Tibial nerve (tissue), 4 donors: ENCODE measurements around the gene FHAD1. TPM values are rescaled to one million over a fixed set of nuclear protein-coding genes. Genes with fewer than 3 reads are reported as not detected.

Source experiments
- DNase-seq, 2 donors: peaks; one replicate each; pipeline ENCODE4 v3.0.0-alpha.2; 2019; ENCODE audit warnings: low spot score in 2 of 2
- H3K27ac ChIP-seq, 4 donors: fragments of 200-600 bp; sonication (generic) in 3 of 4; one replicate each; pipeline ENCODE4 v1.5.1; 2017 to 2019; ENCODE audit warnings: mild to moderate bottlenecking in 1 of 4
- H3K27me3 ChIP-seq, 2 donors: fragments of 200-600 bp; sonication (generic) in 1 of 2; one replicate each; pipeline versions ENCODE4 v1.5.1 to v1.6.0; 2017 to 2019
- H3K36me3 ChIP-seq, 3 donors: fragments of 200-600 bp; sonication (generic); one replicate each; pipeline ENCODE4 v1.5.1; 2018 to 2019
- H3K4me1 ChIP-seq, 4 donors: fragments of 200-600 bp; sonication (generic) in 3 of 4; one replicate each; pipeline ENCODE4 v1.5.1; 2017 to 2019
- H3K4me3 ChIP-seq, 4 donors: fragments of 200-600 bp; sonication (generic) in 3 of 4; one replicate each; pipeline ENCODE4 v1.5.1; 2017 to 2019; ENCODE audit warnings: mild to moderate bottlenecking in 1 of 4, moderate library complexity in 1 of 4
- H3K9me3 ChIP-seq, 4 donors: fragments of 200-600 bp; sonication (generic) in 3 of 4; one replicate each; pipeline ENCODE4 v1.5.1; 2017 to 2019
- EP300 ChIP-seq, 2 donors: sonication (generic); formaldehyde crosslinking; IDR thresholded peaks; one replicate each; pipeline ENCODE4 v1.6.1; 2017; ENCODE audit warnings: antibody characterized with exemption in 2 of 2, mild to moderate bottlenecking in 1 of 2
- POLR2A ChIP-seq, 2 donors: fragments of 450-650 bp; IDR thresholded peaks; one replicate each; pipeline ENCODE4 v1.6.1; 2017; ENCODE audit warnings: antibody characterized with exemption in 2 of 2, mild to moderate bottlenecking in 2 of 2, moderate library complexity in 2 of 2
- WGBS, 2 donors: methylation state at CpG; one replicate each; pipeline ENCODE4 v1.1.5; 2018; 5-methylcytosine and 5-hydroxymethylcytosine counted together
- total RNA-seq, 4 donors: library from RNA; depleted of rRNA; stranded (reverse); fragments of >200 nt; gene quantifications; one replicate each; pipeline ENCODE4 v1.1.0, GENCODE V29; 2016
- TF ChIP-seq, protein P1 (sequence below), 5 experiments: fragments of 200-600 bp in 3 of 5; fragments of 450-650 bp in 2 of 5; sonication (generic) in 3 of 5; IDR thresholded peaks; one replicate each; pipeline ENCODE4 v1.5.1; 2016 to 2019; ENCODE audit warnings: antibody characterized with exemption in 5 of 5, mild to moderate bottlenecking in 3 of 5, moderate library complexity in 2 of 5

FHAD1 gene
- total RNA-seq, 4 donors from 2014 or later: 0.30 to 0.63 TPM; not detected in 2

DNA sequence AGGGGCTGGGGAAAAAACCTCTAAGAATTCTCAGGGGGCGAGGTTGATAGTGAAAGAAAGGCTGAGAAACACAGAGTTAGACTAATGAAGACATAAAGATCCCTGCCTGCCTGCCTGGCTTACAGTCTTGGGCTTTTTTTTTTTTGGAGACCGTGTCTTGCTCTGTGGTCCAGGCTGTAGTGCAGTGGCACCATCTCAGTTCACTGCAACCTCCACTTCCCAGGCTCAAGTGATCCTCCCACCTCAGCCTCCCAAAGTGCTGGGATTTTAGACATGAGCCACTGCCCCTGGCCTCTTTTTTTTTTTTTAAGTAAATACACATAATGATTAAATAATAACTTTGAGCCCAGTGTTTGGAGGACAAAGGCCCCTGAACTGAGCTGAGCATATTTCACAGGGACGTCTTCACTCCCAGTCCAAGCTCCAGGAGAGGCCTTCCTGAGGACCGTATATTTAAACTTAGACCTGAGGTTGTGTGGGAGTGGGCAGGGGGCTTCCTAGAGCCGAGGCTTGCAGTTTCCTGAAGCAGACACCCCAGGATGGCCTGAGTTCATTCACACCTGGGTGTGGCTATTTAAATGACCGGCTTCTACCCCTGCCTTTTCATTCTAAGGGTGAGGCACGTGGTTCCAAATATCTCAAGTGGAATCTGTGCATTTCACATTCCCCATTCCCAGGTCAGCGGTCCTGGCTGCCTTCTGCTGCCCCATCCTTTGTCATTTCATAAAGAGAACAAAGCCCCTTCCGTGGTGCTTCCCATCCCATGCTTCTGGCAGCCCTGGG is 146.6 kb downstream of the FHAD1 start:
- Histone ChIP-seq H3K36me3 (no peaks in the 10 kb centered on the region), H3K27ac (no peak overlapping the region), H3K4me1 (no peaks in the 10 kb centered on the region), H3K4me3 (no peak overlapping the region), H3K9me3 (no peaks in the 10 kb centered on the region), H3K27me3 (no peaks in the 10 kb centered on the region)
- TF ChIP-seq, protein P1, sequence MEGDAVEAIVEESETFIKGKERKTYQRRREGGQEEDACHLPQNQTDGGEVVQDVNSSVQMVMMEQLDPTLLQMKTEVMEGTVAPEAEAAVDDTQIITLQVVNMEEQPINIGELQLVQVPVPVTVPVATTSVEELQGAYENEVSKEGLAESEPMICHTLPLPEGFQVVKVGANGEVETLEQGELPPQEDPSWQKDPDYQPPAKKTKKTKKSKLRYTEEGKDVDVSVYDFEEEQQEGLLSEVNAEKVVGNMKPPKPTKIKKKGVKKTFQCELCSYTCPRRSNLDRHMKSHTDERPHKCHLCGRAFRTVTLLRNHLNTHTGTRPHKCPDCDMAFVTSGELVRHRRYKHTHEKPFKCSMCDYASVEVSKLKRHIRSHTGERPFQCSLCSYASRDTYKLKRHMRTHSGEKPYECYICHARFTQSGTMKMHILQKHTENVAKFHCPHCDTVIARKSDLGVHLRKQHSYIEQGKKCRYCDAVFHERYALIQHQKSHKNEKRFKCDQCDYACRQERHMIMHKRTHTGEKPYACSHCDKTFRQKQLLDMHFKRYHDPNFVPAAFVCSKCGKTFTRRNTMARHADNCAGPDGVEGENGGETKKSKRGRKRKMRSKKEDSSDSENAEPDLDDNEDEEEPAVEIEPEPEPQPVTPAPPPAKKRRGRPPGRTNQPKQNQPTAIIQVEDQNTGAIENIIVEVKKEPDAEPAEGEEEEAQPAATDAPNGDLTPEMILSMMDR (IDR thresholded peaks at IDR 0.05): no peak
- TF ChIP-seq POLR2A (IDR thresholded peaks at IDR 0.05): no peak
- TF ChIP-seq EP300 (IDR thresholded peaks at IDR 0.05): no peak
- no peak for DNase-seq
- WGBS, 2 donors: 54 to 59% methylated on average over 9 of the region's 9 CpGs

DNA sequence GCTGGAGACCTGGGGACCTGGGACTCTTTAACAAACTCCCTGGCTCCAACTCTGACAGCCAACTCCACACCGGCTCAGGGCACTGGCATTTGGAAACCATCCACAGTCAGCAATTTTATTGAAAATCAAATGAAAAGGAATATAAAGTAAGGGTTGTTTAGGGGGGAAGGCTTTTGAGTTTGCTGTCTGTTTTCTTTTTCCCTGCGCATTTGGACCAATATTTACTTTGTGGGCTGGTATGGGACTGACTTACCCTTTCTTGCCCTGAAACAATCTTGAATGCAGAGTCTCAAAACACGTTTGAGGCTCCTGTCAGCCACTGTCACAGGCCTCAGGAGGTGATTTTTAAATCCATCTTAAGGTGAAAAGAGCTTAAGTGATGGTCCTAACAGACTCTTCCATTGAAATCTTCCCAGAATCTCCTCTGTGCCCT is 147.3 kb downstream of the FHAD1 start:
- Histone ChIP-seq H3K9me3 (peaks cover 0 to 4% (median 0%) of the 10 kb centered on the region in 4 donors), H3K27me3 (no peaks in the 10 kb centered on the region), H3K36me3 (no peaks in the 10 kb centered on the region), H3K27ac (no peak overlapping the region), H3K4me3 (no peak overlapping the region), H3K4me1 (no peaks in the 10 kb centered on the region)
- 36 to 37% methylated on average over 3 of the region's 3 CpGs for WGBS, 2 donors
- TF ChIP-seq POLR2A (IDR thresholded peaks at IDR 0.05): no peak
- TF ChIP-seq, protein P1 (IDR thresholded peaks at IDR 0.05): no peak
- no peak for TF ChIP-seq EP300 (IDR thresholded peaks at IDR 0.05)
- DNase-seq: no peak

DNA sequence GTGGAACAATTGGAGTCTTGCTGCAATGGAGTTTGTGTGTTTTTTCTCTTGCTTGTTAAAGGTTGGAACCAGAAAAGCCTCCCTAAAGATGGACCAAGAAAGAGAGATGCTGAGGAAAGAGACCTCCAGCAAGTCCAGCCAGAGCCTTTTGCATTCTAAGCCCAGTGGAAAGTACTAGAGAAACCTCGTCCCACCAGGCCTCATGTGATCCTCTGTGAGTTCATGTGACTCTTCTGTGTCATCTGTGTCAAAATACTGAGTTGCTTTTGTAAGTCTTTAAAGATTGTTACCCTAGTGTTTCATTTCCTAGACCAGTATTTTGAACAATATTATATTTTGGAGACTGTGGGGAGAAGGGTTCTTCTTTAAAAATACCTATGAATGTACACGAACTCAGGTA is 150.2 kb downstream of the FHAD1 start:
- WGBS, 2 donors: 83 to 91% methylated on average over 2 of the region's 2 CpGs
- no peaks in the 10 kb centered on the region for H3K36me3 ChIP-seq
- no peaks in the 10 kb centered on the region for H3K27me3 ChIP-seq
- H3K27ac ChIP-seq: no peak overlapping the region
- DNase-seq: no peak
- H3K4me1 ChIP-seq: no peaks in the 10 kb centered on the region
- H3K4me3 ChIP-seq: no peak overlapping the region
- TF ChIP-seq, protein P1 (IDR thresholded peaks at IDR 0.05): no peak
- TF ChIP-seq POLR2A (IDR thresholded peaks at IDR 0.05) (no peak), EP300 (IDR thresholded peaks at IDR 0.05) (no peak)
- peaks cover 0 to 16% (median 2%) of the 10 kb centered on the region in 4 donors for H3K9me3 ChIP-seq

DNA sequence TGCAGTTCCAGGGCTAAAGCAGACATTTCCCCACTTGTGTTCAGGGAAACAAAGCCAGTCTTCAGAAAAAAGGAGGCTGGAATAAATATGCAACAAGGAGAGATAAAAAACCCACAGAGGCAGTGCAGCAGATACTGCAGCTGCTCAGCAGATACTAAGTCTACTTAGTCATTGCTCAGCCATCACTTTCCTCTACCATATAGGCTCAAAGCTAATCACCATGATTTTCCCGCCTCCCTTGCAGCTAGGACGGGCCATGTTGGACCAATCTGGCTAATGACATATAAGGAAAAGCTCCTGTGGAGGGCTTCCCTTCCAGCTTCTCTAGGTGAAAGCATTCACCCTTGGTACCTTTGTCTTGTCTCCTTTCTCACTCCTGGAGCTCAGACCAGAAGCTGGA is 152.7 kb downstream of the FHAD1 start:
- TF ChIP-seq, protein P1 (IDR thresholded peaks at IDR 0.05): no peak
- TF ChIP-seq EP300 (IDR thresholded peaks at IDR 0.05) (no peak), POLR2A (IDR thresholded peaks at IDR 0.05) (no peak)
- WGBS, 2 donors: 94% methylated on average over 2 of the region's 2 CpGs
- H3K27ac ChIP-seq: no peak overlapping the region
- no peak for DNase-seq
- H3K27me3 ChIP-seq: no peaks in the 10 kb centered on the region
- no peak overlapping the region for H3K4me3 ChIP-seq
- H3K4me1 ChIP-seq: no peaks in the 10 kb centered on the region
- H3K36me3 ChIP-seq: no peaks in the 10 kb centered on the region
- H3K9me3 ChIP-seq: peaks cover 0 to 16% (median 2%) of the 10 kb centered on the region in 4 donors

DNA sequence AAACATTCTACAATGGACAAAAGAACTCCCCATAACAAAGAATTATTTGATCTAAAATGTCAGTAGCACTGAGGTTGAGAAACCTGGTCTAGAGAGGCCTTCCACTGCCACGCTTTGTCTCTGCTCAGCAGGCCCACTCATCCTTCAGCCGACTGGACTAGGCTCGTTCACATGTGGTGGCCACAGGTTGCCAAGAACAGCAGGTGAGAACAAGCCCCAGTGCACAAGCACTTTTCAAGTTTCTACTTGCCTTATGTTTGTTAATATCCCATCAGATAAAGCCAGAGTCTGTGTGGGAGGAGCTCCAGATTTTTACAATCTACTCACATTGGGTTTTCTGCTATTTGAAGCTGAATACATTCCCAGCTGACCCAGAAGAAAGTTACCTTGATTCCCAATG is 153.6 kb downstream of the FHAD1 start:
- H3K27ac ChIP-seq: no peak overlapping the region
- no peak for DNase-seq

More for the DNA sequence above, 153.6 kb downstream of the FHAD1 start:
- no peak overlapping the region for H3K4me3 ChIP-seq
- no peaks in the 10 kb centered on the region for H3K4me1 ChIP-seq
- TF ChIP-seq, protein P1 (IDR thresholded peaks at IDR 0.05): no peak
- peaks cover 0 to 16% (median 2%) of the 10 kb centered on the region in 4 donors for H3K9me3 ChIP-seq
- no peaks in the 10 kb centered on the region for H3K36me3 ChIP-seq
- WGBS, 2 donors: 77 to 87% methylated on average over 3 of the region's 3 CpGs
- no peaks in the 10 kb centered on the region for H3K27me3 ChIP-seq
